Erythroblast (primary cell): ENCODE measurements around the gene BMERB1.
"Not testable (repeated sequence)": the region's sequence is repeated elsewhere in the genome, so short reads cannot be mapped to it uniquely, and the experiment has no call there.

Source experiments
- GATA1 ChIP-seq: IDR thresholded peaks from 2 replicates; pipeline ENCODE4 v1.6.1; 2011; ENCODE audit warnings: low read depth, mild to moderate bottlenecking, control low read depth, low read length, moderate library complexity
- POLR2A ChIP-seq: IDR thresholded peaks from 2 replicates; pipeline ENCODE4 v1.6.1; 2011; ENCODE audit warnings: mild to moderate bottlenecking, low read length

GRCh38 chr16:15607221-15607699, 172.9 kb downstream of the BMERB1 start:
- TF ChIP-seq POLR2A, GATA1: not testable (repeated sequence)
